MM.1S (cell line): ENCODE measurements around the gene CD7.

Experiments used
- DNase-seq: peaks from one replicate; pipeline ENCODE4 v3.0.0-alpha.2; 2015
- H2AFZ ChIP-seq: fragments of 300-600 bp; sonication (generic); 2 replicates; pipeline ENCODE4 v1.6.0; 2016; ENCODE audit warnings: antibody characterized with exemption, low read length
- H3F3A ChIP-seq: fragments of 300-600 bp; sonication (generic); 2 replicates; pipeline ENCODE4 v1.6.1; 2016; ENCODE audit warnings: mild to moderate bottlenecking, antibody characterized with exemption, low read length, moderate library complexity, mixed read lengths; ENCODE audit not compliant: insufficient read depth
- H3K27ac ChIP-seq: fragments of 300-600 bp; sonication (generic); 2 replicates; pipeline ENCODE4 v1.5.1; 2016; ENCODE audit warnings: mild to moderate bottlenecking, low read length
- H3K27me3 ChIP-seq: fragments of 300-600 bp; sonication (generic); replicated peaks from 2 replicates; pipeline ENCODE4 v1.6.0; 2016; ENCODE audit warnings: low read length; ENCODE audit not compliant: insufficient read depth
- H3K36me3 ChIP-seq: fragments of 300-600 bp; sonication (generic); replicated peaks from 2 replicates; pipeline ENCODE4 v1.6.1; 2016; ENCODE audit warnings: mild to moderate bottlenecking, low read length, mixed read lengths; ENCODE audit not compliant: insufficient read depth
- H3K4me1 ChIP-seq: fragments of 300-600 bp; sonication (generic); 2 replicates; pipeline ENCODE4 v1.6.1; 2016; ENCODE audit warnings: low read length, mixed read lengths
- H3K4me2 ChIP-seq: fragments of 300-600 bp; sonication (generic); 2 replicates; pipeline ENCODE4 v1.6.0; 2016; ENCODE audit warnings: low read depth, low read length
- H3K4me3 ChIP-seq: fragments of 300-600 bp; sonication (generic); 2 replicates; pipeline ENCODE4 v1.5.1; 2016; ENCODE audit warnings: low read length, mixed read lengths
- H3K79me2 ChIP-seq: fragments of 300-600 bp; sonication (generic); 2 replicates; pipeline ENCODE4 v1.6.1; 2016; ENCODE audit warnings: mixed run types, low read length, mixed read lengths
- H3K9ac ChIP-seq: fragments of 300-600 bp; sonication (generic); 2 replicates; pipeline ENCODE4 v1.6.1; 2016; ENCODE audit warnings: low read length, mixed read lengths
- H3K9me2 ChIP-seq: fragments of 300-600 bp; sonication (generic); replicated peaks from 2 replicates; pipeline ENCODE4 v1.6.1; 2016; ENCODE audit warnings: mild to moderate bottlenecking, low read length, mixed read lengths; ENCODE audit not compliant: insufficient read depth
- H3K9me3 ChIP-seq: fragments of 300-600 bp; sonication (generic); replicated peaks from 2 replicates; pipeline ENCODE4 v1.6.1; 2016; ENCODE audit warnings: mild to moderate bottlenecking, low read length, mixed read lengths; ENCODE audit not compliant: insufficient read depth
- H4K20me1 ChIP-seq: fragments of 300-600 bp; sonication (generic); 2 replicates; pipeline ENCODE4 v1.6.1; 2016; ENCODE audit warnings: mild to moderate bottlenecking, low read length, moderate library complexity, mixed read lengths; ENCODE audit not compliant: insufficient read depth
- CTCF ChIP-seq: fragments of 300-600 bp; sonication (generic); IDR thresholded peaks from 2 replicates; pipeline ENCODE4 v1.5.1; 2016; ENCODE audit warnings: antibody characterized with exemption, low read length, mixed read lengths
- EZH2 ChIP-seq: fragments of 300-600 bp; sonication (generic); optimal IDR thresholded peaks from 2 replicates; pipeline ENCODE3; 2017; ENCODE audit warnings: low read depth, mild to moderate bottlenecking, antibody characterized with exemption, low read length, mixed read lengths
- EZH2phosphoT487 ChIP-seq: fragments of 300-600 bp; sonication (generic); IDR thresholded peaks from 2 replicates; pipeline ENCODE4 v1.6.1; 2018; ENCODE audit warnings: antibody characterized with exemption, low read length

The CD7 gene

DNA sequence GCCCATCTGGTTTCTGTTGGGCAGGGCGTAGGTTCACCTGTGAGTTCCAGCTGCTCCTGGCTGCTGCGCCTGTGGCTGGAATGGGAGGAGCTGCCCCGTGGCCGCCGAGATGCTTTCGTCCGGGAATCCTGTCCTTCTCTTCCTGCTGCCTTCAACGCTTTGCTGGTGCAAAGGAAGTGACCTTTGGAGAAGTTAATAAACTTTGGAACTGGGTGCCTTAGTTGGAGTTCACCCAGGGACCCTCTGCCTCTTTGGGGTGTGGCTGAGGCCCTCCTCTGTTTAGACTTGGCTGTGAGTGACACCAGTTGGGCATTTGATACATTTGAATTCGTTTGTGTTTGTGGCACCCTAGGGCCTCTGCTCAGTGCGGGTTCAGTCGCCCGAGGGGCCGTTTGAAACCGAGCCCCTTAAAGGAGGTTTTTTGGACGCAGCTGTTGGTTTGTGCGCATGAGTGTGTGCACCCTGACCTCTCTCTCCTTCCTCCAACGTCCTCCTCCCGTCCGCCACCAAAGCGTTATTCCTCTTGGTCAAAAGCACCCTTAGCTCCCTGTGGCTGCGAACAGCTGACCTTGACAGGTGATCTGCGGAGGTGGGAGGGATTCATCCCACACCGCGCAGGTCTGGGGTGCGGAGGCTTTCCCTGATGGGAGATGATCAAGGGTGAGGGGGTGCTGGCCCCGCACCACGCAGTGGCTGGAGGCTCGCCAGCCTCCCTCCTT, 25.1 kb upstream of the CD7 start:
- no peak for DNase-seq
- Histone ChIP-seq H4K20me1 (no peaks in the 10 kb centered on the region), H3K4me1 (no peaks in the 10 kb centered on the region), H3K9me2 (no peaks in the 10 kb centered on the region), H3F3A (no peaks in the 10 kb centered on the region), H3K36me3 (no peaks in the 10 kb centered on the region), H3K4me2 (no peak overlapping the region), H3K9me3 (no peaks in the 10 kb centered on the region), H3K4me3 (no peak overlapping the region), H3K27ac (no peak overlapping the region), H3K9ac (no peak overlapping the region), H3K27me3 (no peaks in the 10 kb centered on the region), H2AFZ (no peak overlapping the region), H3K79me2 (no peaks in the 10 kb centered on the region)
- TF ChIP-seq CTCF (no peak), EZH2phosphoT487 (no peak), EZH2 (no peak)

DNA sequence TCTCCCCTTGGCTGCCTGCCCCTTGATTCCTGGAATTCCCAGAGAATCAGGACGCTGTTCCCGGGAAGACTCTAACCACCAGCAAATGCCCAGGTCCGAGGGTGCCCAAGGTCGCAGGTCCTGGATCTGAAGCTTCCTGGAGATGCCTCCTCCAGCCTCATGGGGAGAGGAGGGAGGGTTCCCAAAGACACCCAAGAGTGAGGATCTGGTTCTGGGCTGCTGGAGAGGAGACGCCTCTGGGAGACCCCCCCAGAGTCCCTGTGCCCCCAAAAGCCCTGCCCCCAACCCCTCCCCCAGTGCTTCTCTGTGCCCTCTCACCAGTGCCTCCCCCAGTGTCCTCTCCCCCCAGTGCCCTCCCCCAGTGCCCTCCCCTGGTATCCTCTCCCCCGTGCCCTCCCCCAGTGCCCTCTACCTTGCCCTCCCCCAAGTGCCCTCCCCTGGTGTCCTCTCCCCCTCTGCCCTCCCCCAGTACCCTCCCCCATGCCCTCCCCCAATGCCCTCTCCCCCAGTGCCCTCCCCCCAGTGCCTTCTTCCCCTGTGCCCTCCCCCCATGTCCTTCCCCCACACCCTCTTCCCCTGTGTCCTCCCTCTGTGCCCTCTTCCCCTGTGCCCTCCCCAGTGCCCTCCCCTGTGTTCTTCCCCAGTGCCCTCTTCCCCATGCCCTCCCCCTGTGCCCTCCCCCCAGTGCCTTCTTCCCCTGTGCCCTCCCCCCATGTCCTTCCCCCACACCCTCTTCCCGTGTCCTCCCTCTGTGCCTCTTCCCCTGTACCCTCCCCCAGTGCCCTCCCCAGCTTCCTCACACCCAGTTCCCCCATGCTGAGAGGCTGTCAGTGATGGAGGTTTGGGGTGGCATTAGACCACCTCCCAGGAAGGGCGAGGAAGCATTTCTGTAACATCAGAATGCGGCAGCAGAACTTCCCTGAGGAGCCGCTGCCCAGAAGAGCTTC, 22.5 kb upstream of the CD7 start:
- Histone ChIP-seq H3K4me3 (no peak overlapping the region), H2AFZ (no peak overlapping the region), H3K9me2 (no peaks in the 10 kb centered on the region), H3K9ac (no peak overlapping the region), H3K36me3 (no peaks in the 10 kb centered on the region), H3K9me3 (no peaks in the 10 kb centered on the region), H3K79me2 (no peaks in the 10 kb centered on the region), H3K4me1 (peaks cover 5% of the 10 kb centered on the region; the same call in 1 of the 2 replicates), H3K27ac (no peak overlapping the region), H3F3A (peaks cover 13% of the 10 kb centered on the region), H3K4me2 (no peak overlapping the region), H3K27me3 (no peaks in the 10 kb centered on the region), H4K20me1 (no peaks in the 10 kb centered on the region)
- no peak for DNase-seq
- TF ChIP-seq EZH2 (no peak), EZH2phosphoT487 (no peak), CTCF (no peak)

GRCh38 chr17:82338858-82339633, 21.6 kb upstream of the CD7 start:
- TF ChIP-seq EZH2phosphoT487 (no peak), EZH2 (no peak)
- Histone ChIP-seq H3K9me3 (no peaks in the 10 kb centered on the region), H2AFZ (no peak overlapping the region), H3K79me2 (no peaks in the 10 kb centered on the region), H3K4me2 (no peak overlapping the region), H3K36me3 (no peaks in the 10 kb centered on the region), H3K9me2 (no peaks in the 10 kb centered on the region), H3K27me3 (no peaks in the 10 kb centered on the region), H4K20me1 (no peaks in the 10 kb centered on the region), H3K27ac (no peak overlapping the region), H3F3A (peaks cover 19% of the 10 kb centered on the region), H3K4me3 (no peak overlapping the region), H3K4me1 (peaks cover 13% of the 10 kb centered on the region), H3K9ac (no peak overlapping the region)
- DNase-seq: no peak
